GM12878 (cell line): ENCODE data around the gene SPRYD3. TPM values are rescaled to one million over a fixed set of nuclear protein-coding genes. Genes with fewer than 3 reads are reported as not detected.
A peak's percentile ranks its signal among the peaks of the same experiment; 100 is the strongest.

Experiments used
- ATAC-seq: fragments of 200-7000 bp; cut with Tn5 transposase; 3 replicates; pipeline ENCODE4 v1.9.1; 2020; ENCODE audit warnings: mild to moderate bottlenecking, moderate library complexity
- BruUV-seq: library from RNA; stranded (reverse); fragments of 400-500 nt; replicated peaks from 2 replicates; lab custom pipeline; 2021; lab: Mats Ljungman, UMichigan
- CTCF ChIA-PET: fragments of 300-600 bp; sonication (Branson Sonifier 250); formaldehyde crosslinking; extraction: SDS; loops from one replicate; lab custom pipeline; 2021; ENCODE audit warnings: inconsistent platforms; lab: Yijun Ruan, JAX
- POLR2A ChIA-PET: fragments of 350-600 bp; formaldehyde crosslinking; extraction: SDS; loops from one replicate; lab custom pipeline; 2021; ENCODE audit warnings: inconsistent platforms; lab: Charles Lee
- RAD21 ChIA-PET: fragments of 300-600 bp; sonication (Branson Sonifier 250); formaldehyde crosslinking; loops from one replicate; lab custom pipeline; 2023; ENCODE audit warnings: antibody characterized with exemption; ENCODE audit not compliant: unreplicated experiment; lab: Charles Lee
- SMC1A ChIA-PET: fragments of 300-600 bp; sonication (Branson Sonifier 250); formaldehyde crosslinking; loops from one replicate; lab custom pipeline; 2023; ENCODE audit not compliant: unreplicated experiment, uncharacterized antibody; lab: Charles Lee
- DNase-seq: peaks from one replicate; pipeline ENCODE4 v3.0.0-alpha.2; 2011; ENCODE audit warnings: low read depth, low spot score
- FAIRE-seq: peaks from 3 replicates; lab custom pipeline; 2011; peaks lifted over from hg19 to GRCh38; lab: Jason Lieb, UNC
- H2AFZ ChIP-seq: 2 replicates; pipeline ENCODE4 v1.6.0; 2011; ENCODE audit warnings: low read depth, low read length, control low read depth; ENCODE audit not compliant: control insufficient read depth
- H3K27ac ChIP-seq: 2 replicates; pipeline ENCODE4 v1.5.1; 2011; ENCODE audit warnings: control low read depth; ENCODE audit not compliant: control insufficient read depth, insufficient read depth
- H3K27me3 ChIP-seq, 2 experiments: replicated peaks in 1 of 2; 2 replicates each; pipeline versions ENCODE4 v1.6.0 to v1.6.1; 2011; ENCODE audit warnings: low read length in 1 of 2; ENCODE audit not compliant: control insufficient read depth in 2 of 2, insufficient read depth in 2 of 2
- H3K36me3 ChIP-seq, 2 experiments: 2 replicates each; pipeline ENCODE4 v1.5.1; 2011; ENCODE audit warnings: low read length in 1 of 2; ENCODE audit not compliant: control insufficient read depth in 2 of 2, insufficient read depth in 2 of 2
- H3K4me1 ChIP-seq: 2 replicates; pipeline ENCODE4 v1.6.1; 2011; ENCODE audit warnings: mild to moderate bottlenecking, low read length, moderate library complexity, mixed read lengths; ENCODE audit not compliant: control insufficient read depth, insufficient read depth
- H3K4me2 ChIP-seq: 2 replicates; pipeline ENCODE4 v1.6.0; 2011; ENCODE audit warnings: control low read depth; ENCODE audit not compliant: control insufficient read depth, insufficient read depth
- H3K4me3 ChIP-seq: fragments of 200-600 bp; sonication (generic); 2 replicates; pipeline ENCODE4 v1.5.1; 2016
- H3K79me2 ChIP-seq: 2 replicates; pipeline ENCODE4 v1.6.0; 2011; ENCODE audit warnings: low read length; ENCODE audit not compliant: control insufficient read depth, insufficient read depth
- H3K9ac ChIP-seq: 2 replicates; pipeline ENCODE4 v1.8.0; 2011; ENCODE audit warnings: low read length, control low read depth, mixed read lengths; ENCODE audit not compliant: control insufficient read depth, insufficient read depth
- H3K9me3 ChIP-seq: replicated peaks from 3 replicates; pipeline ENCODE4 v1.5.1; 2011; ENCODE audit warnings: mild to moderate bottlenecking, low read length; ENCODE audit not compliant: control insufficient read depth, insufficient read depth
- H4K20me1 ChIP-seq: 2 replicates; pipeline ENCODE4 v1.6.0; 2011; ENCODE audit not compliant: control insufficient read depth, insufficient read depth
- CHD2 ChIP-seq: IDR thresholded peaks from 2 replicates; pipeline ENCODE4 v1.6.1; 2011; ENCODE audit warnings: low read depth, low read length, improper control_type of control experiment, borderline replicate concordance
- IKZF1 ChIP-seq: fragments of 450-650 bp; conservative IDR thresholded peaks from 2 replicates; pipeline ENCODE4 v1.6.1; 2017; ENCODE audit warnings: antibody characterized with exemption, mild to moderate bottlenecking
- IKZF2 ChIP-seq, 2 experiments: fragments of 450-650 bp; IDR thresholded peaks; 2 replicates each; pipeline ENCODE4 v1.6.1; 2017; ENCODE audit warnings: mild to moderate bottlenecking in 2 of 2, moderate library complexity in 2 of 2
- NR2C1 ChIP-seq: fragments of 450-650 bp; IDR thresholded peaks from 2 replicates; pipeline ENCODE4 v1.6.1; 2017; ENCODE audit warnings: antibody characterized with exemption, mild to moderate bottlenecking, moderate library complexity
- NR2C2 ChIP-seq: IDR thresholded peaks from 2 replicates; pipeline ENCODE4 v1.6.1; 2011; ENCODE audit warnings: borderline replicate concordance, low read depth; ENCODE audit not compliant: control insufficient read depth, insufficient read length
- NR2F1 ChIP-seq: fragments of 450-650 bp; conservative IDR thresholded peaks from 2 replicates; pipeline ENCODE4 v1.6.1; 2017; ENCODE audit warnings: mild to moderate bottlenecking
- RAD51 ChIP-seq: fragments of 450-650 bp; IDR thresholded peaks from 2 replicates; pipeline ENCODE4 v1.6.1; 2016; ENCODE audit warnings: moderate library complexity, mild to moderate bottlenecking, inconsistent platforms
- RUNX3 ChIP-seq: IDR thresholded peaks from 2 replicates; pipeline ENCODE4 v1.6.1; 2012; ENCODE audit warnings: low read length, inconsistent platforms
- SMARCA5 ChIP-seq: fragments of 450-650 bp; IDR thresholded peaks from 2 replicates; pipeline ENCODE4 v1.6.1; 2017; ENCODE audit warnings: mild to moderate bottlenecking
- ZZZ3 ChIP-seq: IDR thresholded peaks from 2 replicates; pipeline ENCODE4 v1.6.1; 2011; ENCODE audit warnings: low read depth; ENCODE audit not compliant: control insufficient read depth, insufficient read length
- WGBS: methylation state at CpG from one replicate; pipeline ENCODE4 v1.1.6; 2016; ENCODE audit warnings: low lambda C conversion rate; ENCODE audit not compliant: insufficient replicate concordance, insufficient coverage; ENCODE audit errors: missing lambda C conversion rate; 5-methylcytosine and 5-hydroxymethylcytosine counted together
- in situ Hi-C: fragments of 300-500 bp; cut with MboI; formaldehyde crosslinking; loops from 9 replicates; pipeline ENCODE4 v1.14.3; 2018; ENCODE audit warnings: mixed read lengths
- intact Hi-C: fragments of 100-400 bp; cut with micrococcal nuclease; formaldehyde crosslinking; loops from one replicate; pipeline ENCODE4 v1.14.2; 2022; ENCODE audit not compliant: unreplicated experiment
- polyA plus RNA-seq, 11 experiments: library from polyadenylated mRNA; depleted of rRNA in 4 of 11; unstranded in 6 of 11; stranded (reverse) in 5 of 11; fragments of >200 nt; fragmentation: Nextera tagmentation in 4 of 11; fragmentation: Illumina TruSeq in 1 of 11; extraction: Ambion mirVana in 4 of 11; extraction: Trizol in 1 of 11; gene quantifications; 1 replicate in 1 of 11; 2 replicates in 10 of 11; pipeline versions ENCODE4 v1.2.1 to v1.2.3, GENCODE V29; 2011 to 2016; ENCODE audit warnings: inconsistent platforms in 2 of 11, missing spikeins in 2 of 11, low read depth in 1 of 11
- total RNA-seq, 4 experiments: library from RNA; depleted of rRNA in 3 of 4; stranded (reverse); fragments of >200 nt in 3 of 4; fragmentation: Illumina TruSeq in 1 of 4; extraction: Trizol in 1 of 4; gene quantifications; 2 replicates each; pipeline versions ENCODE4 v1.2.1 to v1.2.3, GENCODE V29; 2013 to 2021

Gene SPRYD3
- total and polyA plus RNA-seq, 10 of the 15 experiments (the other 5 are each of a cell fraction or from before 2014, with no cell fraction given): 2.3 to 26.4 (median 20.2) TPM

- peaks cover 0 to 4% of the 10 kb centered on the region in 2 experiments; a peak in 2 of 4 replicates for H3K27me3 ChIP-seq
- peak; percentile 36 for TF ChIP-seq IKZF1
- peak; percentile 93 for TF ChIP-seq NR2F1
- TF ChIP-seq RUNX3: peak; percentile 20; the same call in 1 of the 2 replicates
- TF ChIP-seq ZZZ3: no peak
- peak; percentile 24 to 29; a peak in 1 of 4 replicates for TF ChIP-seq IKZF2 (IDR thresholded peaks at IDR 0.05)
- TF ChIP-seq RAD51: no peak
- TF ChIP-seq SMARCA5: no peak
- TF ChIP-seq NR2C1: peak; percentile 86
- no peak for TF ChIP-seq CHD2
- TF ChIP-seq NR2C2: peak; percentile 70
- WGBS: 2% methylated on average over 3 of the region's 3 CpGs
- peak overlapping the region; percentile 51; the same call in 1 of the 2 replicates for H2AFZ ChIP-seq
- FAIRE-seq: no peak
- in situ Hi-C loops (no loop called here), intact Hi-C loops (no loop called here)
- peaks cover 22% of the 10 kb centered on the region for H3K4me1 ChIP-seq
- BruUV-seq: no TSS peak
- ChIA-PET CTCF (interaction anchor here (0.5 to 11.8 kb wide), 9 partner anchors 22 to 241 kb away, joined by 4 to 355 read pairs (median 8); partner anchors contain the start of genes AAAS, ESPL1 and SPRYD3), POLR2A (interaction anchor here (0.6 to 1.8 kb wide), 5 partner anchors 16 to 164 kb away, joined by 3 to 12 read pairs (median 6); partner anchors contain the start of genes ESPL1 and SPRYD3), RAD21 (interaction anchor here (1.1 to 2.7 kb wide), 7 partner anchors 8 to 192 kb away, joined by 4 to 35 read pairs (median 5); partner anchors contain the start of genes PFDN5 and SPRYD3), SMC1A (interaction anchor here (0.6 to 7.0 kb wide), 8 partner anchors 10 to 217 kb away, joined by 3 to 126 read pairs (median 4); no protein-coding TSS in a partner anchor)
- H3K79me2 ChIP-seq: no peaks in the 10 kb centered on the region
- no peaks in the 10 kb centered on the region for H4K20me1 ChIP-seq
- DNase-seq: peak; percentile 44
- no peak overlapping the region for H3K4me3 ChIP-seq
- peak overlapping the region; percentile 62 for H3K4me2 ChIP-seq
- no peak overlapping the region for H3K9ac ChIP-seq
- no peaks in the 10 kb centered on the region for H3K36me3 ChIP-seq
- no peak overlapping the region for H3K27ac ChIP-seq
- ATAC-seq: peak; percentile 68
- no peaks in the 10 kb centered on the region for H3K9me3 ChIP-seq
These were observed 24.7 kb upstream of the SPRYD3 start for GRCh38 chr12:53103860-53104305.
